HCT116 (cell line): ENCODE results near the gene IRF2. TPM values are rescaled to one million over a fixed set of nuclear protein-coding genes. Genes with fewer than 3 reads are reported as not detected.
A peak's percentile ranks its signal among the peaks of the same experiment; 100 is the strongest.

Experiments used
- ATAC-seq: fragments of 200-7000 bp; cut with Tn5 transposase; 2 replicates; pipeline ENCODE4 v1.9.1; 2020; ENCODE audit warnings: mild to moderate bottlenecking, moderate library complexity
- BruUV-seq: library from RNA; stranded (reverse); fragments of 400-500 nt; replicated peaks from 2 replicates; lab custom pipeline; 2021; lab: Mats Ljungman, UMichigan
- CTCF ChIA-PET: fragments of 300-600 bp; sonication (Branson Sonifier 250); formaldehyde crosslinking; loops from one replicate; lab custom pipeline; 2021; ENCODE audit warnings: antibody characterized with exemption; lab: Charles Lee
- POLR2A ChIA-PET: fragments of 300-600, 350-600 bp; sonication (Branson Sonifier 250); formaldehyde crosslinking; loops from one replicate; lab custom pipeline; 2021; ENCODE audit warnings: antibody characterized with exemption; lab: Charles Lee
- RAD21 ChIA-PET, 2 experiments: fragments of 300-600 bp; sonication (Branson Sonifier 250); formaldehyde crosslinking; loops; one replicate each; lab custom pipeline; 2023; ENCODE audit warnings: low total read pairs in 2 of 2; ENCODE audit not compliant: uncharacterized antibody in 2 of 2, unreplicated experiment in 2 of 2, low non-redundant PET in 1 of 2; lab: Charles Lee
- DNase-seq: peaks from one replicate; pipeline ENCODE4 v3.0.0-alpha.2; 2010; ENCODE audit warnings: low read depth, low spot score
- H2AFZ ChIP-seq: fragments of 200-600 bp; shearing (Covaris generic), sonication (generic); 2 replicates; pipeline ENCODE4 v1.6.1; 2017; ENCODE audit warnings: low read depth, mixed run types, mixed read lengths, antibody characterized with exemption, low read length; ENCODE audit not compliant: poor library complexity, severe bottlenecking
- H3K27ac ChIP-seq: 2 replicates; pipeline ENCODE4 v1.5.1; 2012; ENCODE audit warnings: low read depth, low read length
- H3K27me3 ChIP-seq: fragments of 200-600 bp; sonication (generic); 2 replicates; pipeline ENCODE4 v1.6.1; 2016; ENCODE audit warnings: mixed run types, low read length, mixed read lengths; ENCODE audit not compliant: insufficient read depth
- H3K36me3 ChIP-seq, 2 experiments: fragments of 200-500 bp in 1 of 2; fragments of 200-600 bp in 1 of 2; sonication (Bioruptor generic) in 1 of 2; sonication (generic) in 1 of 2; 2 replicates each; pipeline versions ENCODE4 v1.5.1 to v1.6.1; 2014 to 2016; ENCODE audit warnings: low read length in 2 of 2, inconsistent platforms in 1 of 2, mixed read lengths in 1 of 2, mixed run types in 1 of 2; ENCODE audit not compliant: insufficient read depth in 2 of 2, control insufficient read depth in 1 of 2
- H3K4me1 ChIP-seq, 2 experiments: fragments of 200-600 bp in 1 of 2; sonication (generic) in 1 of 2; 2 replicates each; pipeline versions ENCODE4 v1.5.1 to v1.6.1; 2012 to 2017; ENCODE audit warnings: low read length in 2 of 2, inconsistent platforms in 1 of 2, mild to moderate bottlenecking in 1 of 2, mixed read lengths in 1 of 2, mixed run types in 1 of 2, moderate library complexity in 1 of 2; ENCODE audit not compliant: insufficient read depth in 2 of 2, control insufficient read depth in 1 of 2
- H3K4me2 ChIP-seq: fragments of 200-600 bp; sonication (generic); 2 replicates; pipeline ENCODE4 v1.6.1; 2017; ENCODE audit warnings: mixed run types, low read length, mixed read lengths
- H3K4me3 ChIP-seq, 2 experiments: fragments of 200-600 bp in 1 of 2; sonication (generic) in 1 of 2; replicated peaks in 1 of 2; 2 replicates each; pipeline ENCODE4 v1.5.1; 2011 to 2016; ENCODE audit warnings: low read length in 2 of 2, control low read depth in 1 of 2, low read depth in 1 of 2, mild to moderate bottlenecking in 1 of 2, mixed read lengths in 1 of 2, mixed run types in 1 of 2
- H3K79me2 ChIP-seq: fragments of 200-600 bp; sonication (generic); 2 replicates; pipeline ENCODE4 v1.6.1; 2017; ENCODE audit warnings: mild to moderate bottlenecking, mixed run types, low read length, moderate library complexity, mixed read lengths; ENCODE audit not compliant: insufficient read depth
- H3K9ac ChIP-seq: fragments of 200-600 bp; sonication (generic); 2 replicates; pipeline ENCODE4 v1.6.1; 2016; ENCODE audit warnings: low read length, mixed read lengths
- H3K9me2 ChIP-seq: fragments of 200-600 bp; sonication (generic), shearing (Covaris generic); 2 replicates; pipeline ENCODE4 v1.6.1; 2017; ENCODE audit warnings: mixed run types, mild to moderate bottlenecking, moderate library complexity; ENCODE audit not compliant: insufficient read depth
- H3K9me3 ChIP-seq, 2 experiments: fragments of 200-500 bp in 1 of 2; fragments of 200-600 bp in 1 of 2; sonication (Bioruptor generic) in 1 of 2; sonication (generic) in 1 of 2; 2 replicates each; pipeline ENCODE4 v1.6.1; 2014 to 2017; ENCODE audit warnings: low read length in 2 of 2, mixed read lengths in 2 of 2, inconsistent platforms in 1 of 2, low read depth in 1 of 2, mild to moderate bottlenecking in 1 of 2, mixed run types in 1 of 2, moderate library complexity in 1 of 2; ENCODE audit not compliant: control insufficient read depth in 1 of 2, insufficient read depth in 1 of 2
- H4K20me1 ChIP-seq: fragments of 200-600 bp; sonication (generic), shearing (Covaris generic); 2 replicates; pipeline ENCODE4 v1.6.1; 2017; ENCODE audit warnings: mixed run types, mild to moderate bottlenecking, moderate library complexity; ENCODE audit not compliant: insufficient read depth
- EGR1 ChIP-seq: IDR thresholded peaks from 2 replicates; pipeline ENCODE4 v1.6.1; 2012; ENCODE audit warnings: low read depth
- EZH2 ChIP-seq: fragments of 200-600 bp; sonication (generic); IDR thresholded peaks from 2 replicates; pipeline ENCODE4 v1.6.1; 2017; ENCODE audit warnings: antibody characterized with exemption, mixed run types
- MAX ChIP-seq: IDR thresholded peaks from 2 replicates; pipeline ENCODE4 v1.6.1; 2012
- POLR2AphosphoS5 ChIP-seq: IDR thresholded peaks from 2 replicates; pipeline ENCODE4 v1.6.1; 2011; ENCODE audit warnings: mild to moderate bottlenecking, low read depth, low read length, moderate library complexity
- SIN3A ChIP-seq: IDR thresholded peaks from 2 replicates; pipeline ENCODE4 v1.6.1; 2012; ENCODE audit warnings: low read depth
- TCF7L2 ChIP-seq: IDR thresholded peaks from 2 replicates; pipeline ENCODE4 v1.7.0; 2011; ENCODE audit warnings: borderline replicate concordance, inconsistent platforms; ENCODE audit not compliant: insufficient read depth, insufficient read length; ENCODE audit errors: extremely low read depth
- ZFX ChIP-seq: fragments of 450-650 bp; IDR thresholded peaks from 2 replicates; pipeline ENCODE4 v1.6.1; 2017
- ZNF274 ChIP-seq: fragments of 200-500 bp; sonication (Bioruptor generic); IDR thresholded peaks from 2 replicates; pipeline ENCODE4 v1.6.1; 2014; ENCODE audit warnings: mild to moderate bottlenecking, low read depth, low read length, inconsistent platforms
- intact Hi-C: fragments of 100-400 bp; cut with micrococcal nuclease; formaldehyde crosslinking; loops from 2 replicates; pipeline ENCODE4 v1.10.0; 2022
- total RNA-seq: library from RNA; stranded (reverse); gene quantifications from one replicate; pipeline ENCODE4 v1.2.1, GENCODE V29; 2021; ENCODE audit not compliant: unreplicated experiment

Gene IRF2
- total RNA-seq, 1 experiment from 2014 or later: 10.6 TPM

GRCh38 chr4:184472614-184473498 is 1.5 kb downstream of the IRF2 start:
- H3K9me2 ChIP-seq: no peaks in the 10 kb centered on the region
- peak overlapping the region; percentile 65 for H3K9ac ChIP-seq
- ChIA-PET POLR2A (no interaction called here), RAD21 (no interaction called here), CTCF (no interaction called here)
- H4K20me1 ChIP-seq: no peaks in the 10 kb centered on the region
- no peaks in the 10 kb centered on the region for H3K27me3 ChIP-seq
- no TSS peak for BruUV-seq
- H3K27ac ChIP-seq: peak overlapping the region; percentile 75
- TF ChIP-seq ZFX (peak; percentile 89), MAX (no peak), ZNF274 (no peak), EGR1 (0 out of 2 replicates have a peak, but pooled peaks have one; percentile 22), POLR2AphosphoS5 (peak; percentile 19; the same call in 1 of the 2 replicates), SIN3A (0 out of 2 replicates have a peak, but pooled peaks have one; percentile 25), EZH2 (no peak), TCF7L2 (peak; percentile 9)
- H2AFZ ChIP-seq: no peak overlapping the region
- no peaks in the 10 kb centered on the region for H3K9me3 ChIP-seq
- DNase-seq (no peak), ATAC-seq (peak; percentile 79)
- peaks cover 15% of the 10 kb centered on the region; the same call in 1 of the 2 replicates for H3K79me2 ChIP-seq
- H3K4me3 ChIP-seq: peak overlapping the region; percentile 60 to 63
- H3K4me1 ChIP-seq: peaks cover 0 to 13% of the 10 kb centered on the region in 2 experiments; a peak in 2 of 4 replicates
- peak overlapping the region; percentile 83 for H3K4me2 ChIP-seq
- intact Hi-C loops: loop anchor here (2.0 to 5.0 kb wide), 2 partner anchors 64 to 208 kb away; no protein-coding TSS in a partner anchor
- no peaks in the 10 kb centered on the region for H3K36me3 ChIP-seq
